ENCODE results near the gene SCGB1C2.

DNA sequence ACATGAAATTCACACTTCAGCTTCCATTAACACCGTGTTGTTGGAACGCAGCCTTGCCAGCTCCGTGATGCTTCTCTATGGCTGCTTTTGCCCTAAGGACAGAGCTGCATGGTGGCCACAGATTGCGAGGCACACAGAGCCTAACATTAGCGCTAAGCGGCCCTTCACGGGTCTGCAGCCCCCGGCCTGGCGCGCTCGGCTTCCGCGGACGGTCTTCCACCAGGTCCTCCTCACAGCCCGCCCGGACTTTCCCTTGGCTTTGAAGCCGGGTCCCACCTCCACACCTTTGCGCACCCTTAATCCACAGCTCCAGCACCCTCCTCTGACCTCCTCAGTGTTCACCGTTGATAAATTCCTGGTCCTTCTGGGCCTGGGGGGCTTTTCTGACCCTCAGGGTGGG is 19.6 kb downstream of the SCGB1C2 start:
- TF ChIP-seq, protein P1, sequence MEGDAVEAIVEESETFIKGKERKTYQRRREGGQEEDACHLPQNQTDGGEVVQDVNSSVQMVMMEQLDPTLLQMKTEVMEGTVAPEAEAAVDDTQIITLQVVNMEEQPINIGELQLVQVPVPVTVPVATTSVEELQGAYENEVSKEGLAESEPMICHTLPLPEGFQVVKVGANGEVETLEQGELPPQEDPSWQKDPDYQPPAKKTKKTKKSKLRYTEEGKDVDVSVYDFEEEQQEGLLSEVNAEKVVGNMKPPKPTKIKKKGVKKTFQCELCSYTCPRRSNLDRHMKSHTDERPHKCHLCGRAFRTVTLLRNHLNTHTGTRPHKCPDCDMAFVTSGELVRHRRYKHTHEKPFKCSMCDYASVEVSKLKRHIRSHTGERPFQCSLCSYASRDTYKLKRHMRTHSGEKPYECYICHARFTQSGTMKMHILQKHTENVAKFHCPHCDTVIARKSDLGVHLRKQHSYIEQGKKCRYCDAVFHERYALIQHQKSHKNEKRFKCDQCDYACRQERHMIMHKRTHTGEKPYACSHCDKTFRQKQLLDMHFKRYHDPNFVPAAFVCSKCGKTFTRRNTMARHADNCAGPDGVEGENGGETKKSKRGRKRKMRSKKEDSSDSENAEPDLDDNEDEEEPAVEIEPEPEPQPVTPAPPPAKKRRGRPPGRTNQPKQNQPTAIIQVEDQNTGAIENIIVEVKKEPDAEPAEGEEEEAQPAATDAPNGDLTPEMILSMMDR (optimal IDR thresholded peaks at IDR 0.05 in 1 of 3, IDR thresholded peaks at IDR 0.05 in 1 of 3, conservative IDR thresholded peaks at IDR 0.05 in 1 of 3; ENCODE audit: extremely low read depth in 1 of 3, insufficient read depth in 2 of 3, low read length in 3 of 3) = no peak
- TF ChIP-seq EZH2 (IDR thresholded peaks at IDR 0.05; ENCODE audit: low read length) = no peak

Measured in keratinocyte (primary cell).